Liver (tissue), 9 donors: Measurements from ENCODE around the gene MYADML2. TPM values are rescaled to one million over a fixed set of nuclear protein-coding genes. Genes with fewer than 3 reads are reported as not detected.

Experiments
- DNase-seq: peaks from one replicate; pipeline ENCODE4 v3.0.0-alpha.2; 2017; ENCODE audit warnings: low spot score
- H3K27ac ChIP-seq, 2 donors: one replicate each; pipeline ENCODE4 v1.7.0; 2013; ENCODE audit warnings: inconsistent platforms in 2 of 2, low read length in 2 of 2, control low read depth in 1 of 2, low read depth in 1 of 2, mild to moderate bottlenecking in 1 of 2
- H3K27me3 ChIP-seq, 4 donors: one replicate each; pipeline versions ENCODE4 v1.6.1 to v1.7.0; 2013; ENCODE audit warnings: low read length in 3 of 4, inconsistent platforms in 1 of 4, mild to moderate bottlenecking in 1 of 4, moderate library complexity in 1 of 4; ENCODE audit not compliant: control insufficient read depth in 4 of 4, insufficient read depth in 4 of 4
- H3K36me3 ChIP-seq, 4 donors: one replicate each; pipeline versions ENCODE4 v1.6.1 to v1.7.0; 2013; ENCODE audit warnings: low read length in 3 of 4, mild to moderate bottlenecking in 3 of 4, low read depth in 1 of 4, moderate library complexity in 1 of 4; ENCODE audit not compliant: control insufficient read depth in 4 of 4, insufficient read depth in 3 of 4
- H3K4me1 ChIP-seq, 4 donors: one replicate each; pipeline versions ENCODE4 v1.6.1 to v1.7.0; 2013; ENCODE audit warnings: low read length in 3 of 4, mild to moderate bottlenecking in 3 of 4, moderate library complexity in 1 of 4; ENCODE audit not compliant: control insufficient read depth in 4 of 4, insufficient read depth in 4 of 4
- H3K4me3 ChIP-seq, 3 donors: one replicate each; pipeline versions ENCODE4 v1.6.1 to v1.7.0; 2013; ENCODE audit warnings: low read length in 3 of 3, control low read depth in 1 of 3, low read depth in 1 of 3, mild to moderate bottlenecking in 1 of 3
- H3K9ac ChIP-seq, 2 donors: one replicate each; pipeline ENCODE4 v1.7.0; 2013; ENCODE audit warnings: low read length in 2 of 2, mild to moderate bottlenecking in 2 of 2, moderate library complexity in 2 of 2, control low read depth in 1 of 2, low read depth in 1 of 2
- H3K9me3 ChIP-seq, 4 donors: one replicate each; pipeline versions ENCODE4 v1.6.1 to v1.7.0; 2013; ENCODE audit warnings: low read length in 3 of 4; ENCODE audit not compliant: control insufficient read depth in 4 of 4
- ATF3 ChIP-seq: IDR thresholded peaks from 2 replicates; pipeline ENCODE4 v1.6.1; 2016; ENCODE audit warnings: antibody characterized with exemption
- EGR1 ChIP-seq, 2 donors: IDR thresholded peaks; 2 replicates each; pipeline ENCODE4 v1.6.1; 2016 to 2018; ENCODE audit warnings: antibody characterized with exemption in 2 of 2, low read depth in 2 of 2
- FOXA2 ChIP-seq: IDR thresholded peaks from 2 replicates; pipeline ENCODE4 v1.6.1; 2016; ENCODE audit warnings: antibody characterized with exemption
- GABPA ChIP-seq, 2 donors: IDR thresholded peaks in 1 of 2; conservative IDR thresholded peaks in 1 of 2; 2 replicates each; pipeline ENCODE4 v1.6.1; 2016; ENCODE audit warnings: antibody characterized with exemption in 2 of 2, mild to moderate bottlenecking in 1 of 2, moderate library complexity in 1 of 2
- HNF4A ChIP-seq, 2 donors: conservative IDR thresholded peaks; 2 replicates each; pipeline ENCODE4 v1.6.1; 2016; ENCODE audit warnings: antibody characterized with exemption in 2 of 2, mild to moderate bottlenecking in 2 of 2
- HNF4G ChIP-seq: IDR thresholded peaks from 2 replicates; pipeline ENCODE4 v1.6.1; 2016; ENCODE audit warnings: antibody characterized with exemption
- JUND ChIP-seq, 2 donors: IDR thresholded peaks; 2 replicates each; pipeline ENCODE4 v1.6.1; 2016; ENCODE audit warnings: antibody characterized with exemption in 2 of 2
- MAX ChIP-seq: IDR thresholded peaks from 2 replicates; pipeline ENCODE4 v1.6.1; 2016; ENCODE audit warnings: antibody characterized with exemption
- RAD21 ChIP-seq, 2 donors: IDR thresholded peaks; 2 replicates each; pipeline ENCODE4 v1.6.1; 2016; ENCODE audit warnings: antibody characterized with exemption in 2 of 2, mild to moderate bottlenecking in 2 of 2
- RXRA ChIP-seq, 2 donors: IDR thresholded peaks; 2 replicates each; pipeline ENCODE4 v1.6.1; 2017 to 2018; ENCODE audit warnings: antibody characterized with exemption in 2 of 2, mild to moderate bottlenecking in 1 of 2
- SP1 ChIP-seq: IDR thresholded peaks from 2 replicates; pipeline ENCODE4 v1.6.1; 2018; ENCODE audit warnings: antibody characterized with exemption, mild to moderate bottlenecking
- YY1 ChIP-seq: IDR thresholded peaks from 2 replicates; pipeline ENCODE4 v1.6.1; 2016; ENCODE audit warnings: antibody characterized with exemption, mild to moderate bottlenecking
- WGBS: extraction: QIAGEN DNeasy Blood & Tissue Kit; methylation state at CpG from one replicate; pipeline ENCODE4 v1.1.7; 2013; 5-methylcytosine and 5-hydroxymethylcytosine counted together
- polyA plus RNA-seq, 2 donors: library from polyadenylated mRNA; stranded (reverse) in 1 of 2; unstranded in 1 of 2; fragments of 200-250 nt in 1 of 2; fragments of >200 nt in 1 of 2; fragmentation: Nextera tagmentation in 1 of 2; extraction: Ambion mirVana in 1 of 2; gene quantifications; one replicate each; pipeline versions ENCODE4 v1.2.1 to v1.2.3, GENCODE V29; 2013 to 2015
- total RNA-seq, 2 donors: library from RNA; depleted of rRNA; stranded (reverse); fragments of >200 nt; gene quantifications; one replicate each; pipeline ENCODE4 v1.2.3, GENCODE V29; 2014
- TF ChIP-seq, protein P1 (sequence below): fragments of 150-350 bp; IDR thresholded peaks from 2 replicates; pipeline ENCODE4 v1.5.1; 2017; ENCODE audit warnings: improper control_type of control experiment, low read depth, low read length; ENCODE audit not compliant: missing input control
- TF ChIP-seq, protein P2 (sequence below): IDR thresholded peaks from 2 replicates; pipeline ENCODE4 v1.6.1; 2016; ENCODE audit warnings: antibody characterized with exemption, mild to moderate bottlenecking
- donor health status: healthy.
- donor health status: healthy.
- donor health status: healthy.
- donor health status: healthy.
- donor health status: healthy.

MYADML2 gene
- total and polyA plus RNA-seq, 4 donors, result not detected

- Histone ChIP-seq H3K27ac (no peak overlapping the region), H3K4me3 (no peak overlapping the region), H3K27me3 (no peaks in the 10 kb centered on the region), H3K9ac (no peak overlapping the region), H3K36me3 (peaks cover 0 to 36% (median 19%) of the 10 kb centered on the region in 4 donors), H3K4me1 (peaks cover 8 to 48% (median 24%) of the 10 kb centered on the region in 4 donors), H3K9me3 (no peaks in the 10 kb centered on the region)
- WGBS, result 91% methylated on average over 15 of the region's 15 CpGs
- DNase-seq, result no peak
- TF ChIP-seq HNF4A (conservative IDR thresholded peaks at IDR 0.05) (no peak), GABPA (IDR thresholded peaks at IDR 0.05 in 1 of 2, conservative IDR thresholded peaks at IDR 0.05 in 1 of 2) (no peak), HNF4G (no peak), RXRA (IDR thresholded peaks at IDR 0.05) (no peak), SP1 (no peak), EGR1 (IDR thresholded peaks at IDR 0.05; ENCODE audit: low read depth in 2 of 2) (no peak)
- TF ChIP-seq, protein P1, sequence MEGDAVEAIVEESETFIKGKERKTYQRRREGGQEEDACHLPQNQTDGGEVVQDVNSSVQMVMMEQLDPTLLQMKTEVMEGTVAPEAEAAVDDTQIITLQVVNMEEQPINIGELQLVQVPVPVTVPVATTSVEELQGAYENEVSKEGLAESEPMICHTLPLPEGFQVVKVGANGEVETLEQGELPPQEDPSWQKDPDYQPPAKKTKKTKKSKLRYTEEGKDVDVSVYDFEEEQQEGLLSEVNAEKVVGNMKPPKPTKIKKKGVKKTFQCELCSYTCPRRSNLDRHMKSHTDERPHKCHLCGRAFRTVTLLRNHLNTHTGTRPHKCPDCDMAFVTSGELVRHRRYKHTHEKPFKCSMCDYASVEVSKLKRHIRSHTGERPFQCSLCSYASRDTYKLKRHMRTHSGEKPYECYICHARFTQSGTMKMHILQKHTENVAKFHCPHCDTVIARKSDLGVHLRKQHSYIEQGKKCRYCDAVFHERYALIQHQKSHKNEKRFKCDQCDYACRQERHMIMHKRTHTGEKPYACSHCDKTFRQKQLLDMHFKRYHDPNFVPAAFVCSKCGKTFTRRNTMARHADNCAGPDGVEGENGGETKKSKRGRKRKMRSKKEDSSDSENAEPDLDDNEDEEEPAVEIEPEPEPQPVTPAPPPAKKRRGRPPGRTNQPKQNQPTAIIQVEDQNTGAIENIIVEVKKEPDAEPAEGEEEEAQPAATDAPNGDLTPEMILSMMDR, result no peak
Measured at GRCh38 chr17:81906476-81907218, 40.4 kb downstream of the MYADML2 start.

GRCh38 chr17:81905993-81906392, 41.0 kb downstream of the MYADML2 start:
- no peak for DNase-seq
- TF ChIP-seq HNF4A (conservative IDR thresholded peaks at IDR 0.05) (no peak), MAX (no peak), FOXA2 (no peak), EGR1 (IDR thresholded peaks at IDR 0.05; ENCODE audit: low read depth in 2 of 2) (no peak), JUND (IDR thresholded peaks at IDR 0.05) (no peak), HNF4G (no peak), RAD21 (IDR thresholded peaks at IDR 0.05) (no peak), YY1 (no peak), ATF3 (no peak)
- TF ChIP-seq, protein P2, sequence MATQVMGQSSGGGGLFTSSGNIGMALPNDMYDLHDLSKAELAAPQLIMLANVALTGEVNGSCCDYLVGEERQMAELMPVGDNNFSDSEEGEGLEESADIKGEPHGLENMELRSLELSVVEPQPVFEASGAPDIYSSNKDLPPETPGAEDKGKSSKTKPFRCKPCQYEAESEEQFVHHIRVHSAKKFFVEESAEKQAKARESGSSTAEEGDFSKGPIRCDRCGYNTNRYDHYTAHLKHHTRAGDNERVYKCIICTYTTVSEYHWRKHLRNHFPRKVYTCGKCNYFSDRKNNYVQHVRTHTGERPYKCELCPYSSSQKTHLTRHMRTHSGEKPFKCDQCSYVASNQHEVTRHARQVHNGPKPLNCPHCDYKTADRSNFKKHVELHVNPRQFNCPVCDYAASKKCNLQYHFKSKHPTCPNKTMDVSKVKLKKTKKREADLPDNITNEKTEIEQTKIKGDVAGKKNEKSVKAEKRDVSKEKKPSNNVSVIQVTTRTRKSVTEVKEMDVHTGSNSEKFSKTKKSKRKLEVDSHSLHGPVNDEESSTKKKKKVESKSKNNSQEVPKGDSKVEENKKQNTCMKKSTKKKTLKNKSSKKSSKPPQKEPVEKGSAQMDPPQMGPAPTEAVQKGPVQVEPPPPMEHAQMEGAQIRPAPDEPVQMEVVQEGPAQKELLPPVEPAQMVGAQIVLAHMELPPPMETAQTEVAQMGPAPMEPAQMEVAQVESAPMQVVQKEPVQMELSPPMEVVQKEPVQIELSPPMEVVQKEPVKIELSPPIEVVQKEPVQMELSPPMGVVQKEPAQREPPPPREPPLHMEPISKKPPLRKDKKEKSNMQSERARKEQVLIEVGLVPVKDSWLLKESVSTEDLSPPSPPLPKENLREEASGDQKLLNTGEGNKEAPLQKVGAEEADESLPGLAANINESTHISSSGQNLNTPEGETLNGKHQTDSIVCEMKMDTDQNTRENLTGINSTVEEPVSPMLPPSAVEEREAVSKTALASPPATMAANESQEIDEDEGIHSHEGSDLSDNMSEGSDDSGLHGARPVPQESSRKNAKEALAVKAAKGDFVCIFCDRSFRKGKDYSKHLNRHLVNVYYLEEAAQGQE, result no peak
- TF ChIP-seq, protein P1, result no peak
- H3K27ac ChIP-seq, result no peak overlapping the region
- no peaks in the 10 kb centered on the region for H3K9me3 ChIP-seq
- no peak overlapping the region for H3K9ac ChIP-seq
- H3K27me3 ChIP-seq, result no peaks in the 10 kb centered on the region
- no peak overlapping the region for H3K4me3 ChIP-seq
- H3K36me3 ChIP-seq, result peaks cover 0 to 36% (median 19%) of the 10 kb centered on the region in 4 donors
- 96% methylated on average over 10 of the region's 10 CpGs for WGBS
- peaks cover 7 to 48% (median 25%) of the 10 kb centered on the region in 4 donors for H3K4me1 ChIP-seq
